Fibroblast of skin of abdomen (primary cell): ENCODE measurements around the gene GRAPL.
"Not testable (repeated sequence)": the region's sequence is repeated elsewhere in the genome, so short reads cannot be mapped to it uniquely, and the experiment has no call there.

Experiments
- DNase-seq: peaks from one replicate; pipeline ENCODE4 v3.0.0-alpha.2; 2013

The GRAPL gene

DNA sequence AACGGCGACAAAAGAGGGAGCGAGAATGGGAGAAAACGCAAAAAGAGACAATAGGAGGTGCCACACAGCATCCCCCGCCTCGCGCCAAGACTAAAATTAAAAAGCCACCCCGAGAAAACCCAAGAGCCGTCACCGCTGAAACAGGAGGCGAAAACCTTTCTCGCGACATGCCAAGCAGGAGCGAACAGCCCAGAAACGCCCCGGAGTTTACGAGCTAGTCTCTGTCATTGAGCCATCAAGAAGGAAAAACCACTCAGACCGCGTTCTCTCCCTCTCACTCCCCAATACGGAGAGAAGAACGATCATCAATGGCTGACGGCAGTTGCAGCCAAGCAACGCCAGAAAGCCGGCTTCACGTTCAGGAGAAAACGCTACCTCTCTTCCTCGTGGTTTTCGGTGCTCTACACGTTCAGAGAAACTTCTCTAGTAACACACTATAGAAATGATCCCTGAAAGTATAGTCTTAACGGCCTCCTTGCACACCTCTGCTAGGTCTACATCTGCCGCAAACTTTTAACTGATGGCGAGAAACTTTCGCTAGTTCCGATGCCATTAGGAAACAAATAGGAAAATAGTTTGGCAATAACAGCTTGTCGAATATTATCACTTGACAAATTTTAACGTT lies 62.5 kb downstream of the GRAPL start:
- DNase-seq = not testable (repeated sequence)

DNA sequence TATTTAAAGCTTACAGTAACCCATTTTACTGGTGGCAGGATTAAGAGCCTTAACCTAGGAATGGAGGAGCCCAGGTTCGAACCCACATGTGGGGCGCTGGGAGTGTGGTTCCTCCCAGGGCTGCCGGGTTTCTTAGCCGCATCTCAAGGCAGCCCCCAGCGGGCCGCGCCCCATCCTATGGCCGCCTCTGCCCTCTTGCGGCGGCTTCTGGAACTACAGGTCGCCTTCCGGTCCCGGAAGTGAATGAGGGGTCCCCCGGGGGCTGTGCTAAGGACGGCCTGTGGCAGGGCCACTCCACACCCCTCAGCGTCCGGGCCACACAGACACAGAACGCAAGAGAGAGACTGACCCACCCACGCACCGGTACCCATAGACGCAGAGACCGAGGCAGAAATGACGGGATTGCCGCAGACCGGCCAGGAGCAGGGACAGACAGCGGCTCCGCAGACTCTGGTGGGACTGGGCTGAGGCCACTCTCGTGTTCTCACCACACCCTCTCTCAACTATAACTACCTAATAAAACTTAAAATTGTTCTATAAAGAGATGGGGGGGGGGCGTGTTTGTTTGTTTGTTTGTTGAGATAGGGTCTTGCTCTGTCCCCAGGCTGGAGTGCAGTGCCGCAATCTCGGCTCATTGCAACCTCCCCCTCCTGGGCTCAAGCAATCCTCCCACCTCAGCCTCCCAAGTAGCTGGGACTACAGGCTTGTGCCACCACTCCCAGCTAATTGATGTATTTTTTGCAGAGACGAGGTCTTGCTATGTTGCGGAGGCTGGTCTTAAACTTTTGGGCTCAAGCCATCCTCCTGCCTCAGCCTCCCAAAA lies 69.2 kb downstream of the GRAPL start:
- DNase-seq = not testable (repeated sequence)

DNA sequence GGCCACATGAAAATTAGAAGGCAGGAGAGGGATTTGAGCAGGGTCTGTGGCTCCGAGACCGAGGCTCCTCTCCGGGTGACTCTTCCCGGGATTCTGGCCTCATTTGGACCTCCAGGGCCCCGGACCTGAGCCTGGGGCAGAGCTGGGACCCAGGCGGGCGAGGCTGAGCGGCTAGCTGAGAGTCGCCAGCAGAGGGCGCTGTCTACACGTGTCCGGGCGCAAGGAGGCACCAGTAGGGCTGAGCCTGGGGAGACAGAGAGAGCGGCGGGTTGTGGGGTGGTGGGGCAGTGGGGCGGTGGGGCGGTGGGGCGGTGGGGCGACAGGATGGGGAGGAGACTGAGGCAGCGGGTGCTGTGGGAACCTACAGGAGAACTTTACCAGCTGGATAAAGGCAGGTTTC lies 75.1 kb downstream of the GRAPL start:
- not testable (repeated sequence) for DNase-seq

DNA sequence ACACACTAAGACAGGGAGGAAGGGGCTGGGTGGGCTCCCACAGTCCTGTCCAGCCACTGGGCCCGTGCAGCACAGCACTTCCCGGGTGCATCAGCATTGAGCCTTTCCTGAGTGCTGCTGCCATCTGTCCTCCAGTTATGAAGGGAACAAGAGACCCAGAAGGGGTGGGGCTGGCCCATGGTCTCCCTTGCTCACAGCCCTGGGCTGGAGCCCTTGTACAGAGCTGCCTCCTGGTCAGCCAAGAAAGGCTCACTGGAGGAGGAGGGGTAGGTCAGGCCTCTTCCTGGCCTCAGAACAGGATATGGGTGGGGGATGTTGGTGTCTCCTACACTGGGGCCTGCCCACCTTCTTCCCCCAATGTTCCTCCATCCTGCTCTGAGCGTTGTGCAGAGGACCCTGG lies 76.0 kb downstream of the GRAPL start:
- DNase-seq = not testable (repeated sequence)
